ENCODE measurements around the gene SHC2. TPM values are rescaled to one million over a fixed set of nuclear protein-coding genes. Genes with fewer than 3 reads are reported as not detected.

The SHC2 gene
- total RNA-seq, 1 experiment from 2014 or later: 6.7 TPM

- H3K9me3 ChIP-seq (ENCODE audit: control insufficient read depth, insufficient read depth, low read depth, low read length): no peaks in the 10 kb centered on the region
- no peaks in the 10 kb centered on the region for H3K36me3 ChIP-seq (ENCODE audit: control insufficient read depth, insufficient read depth, low read length)
- DNase-seq (ENCODE audit: low read depth, low spot score) (no peak), ATAC-seq (no peak)
- ChIA-PET POLR2A (no interaction called here), CTCF (no interaction called here)
- H3K4me3 ChIP-seq (ENCODE audit: low read depth in 2 of 2, low read length in 2 of 2): no peak overlapping the region
- intact Hi-C loops (cut with micrococcal nuclease; ENCODE audit: unreplicated experiment): no loop called here
- in situ Hi-C loops (cut with HindIII; ENCODE audit: low pct_unique_long_range_greater_than_20kb, low sequenced_read_pairs): no loop called here
- no peak overlapping the region for H3K27ac ChIP-seq (ENCODE audit: low read length)
- no peaks in the 10 kb centered on the region for H3K4me1 ChIP-seq (ENCODE audit: control insufficient read depth, insufficient read depth, low read length)
- no peak for TF ChIP-seq TCF7L2 (IDR thresholded peaks at IDR 0.05; ENCODE audit: low read depth, low read length)
- TF ChIP-seq CTCF (IDR thresholded peaks at IDR 0.05): no peak
- TF ChIP-seq SIN3A (IDR thresholded peaks at IDR 0.05; ENCODE audit: borderline replicate concordance, insufficient read depth, low read depth, low read length): no peak
- no peak for TF ChIP-seq POLR2AphosphoS5 (IDR thresholded peaks at IDR 0.05; ENCODE audit: low read depth, low read length)
- no peak for TF ChIP-seq REST (IDR thresholded peaks at IDR 0.05; ENCODE audit: insufficient read depth in 1 of 2, low read depth in 2 of 2, low read length in 1 of 2)
- BruUV-seq (replicated peaks): no TSS peak
- H3K27me3 ChIP-seq (ENCODE audit: control insufficient read depth, insufficient read depth, low read length): no peaks in the 10 kb centered on the region
These were observed 6.7 kb upstream of the SHC2 start for GRCh38 chr19:467554-467953.

DNA sequence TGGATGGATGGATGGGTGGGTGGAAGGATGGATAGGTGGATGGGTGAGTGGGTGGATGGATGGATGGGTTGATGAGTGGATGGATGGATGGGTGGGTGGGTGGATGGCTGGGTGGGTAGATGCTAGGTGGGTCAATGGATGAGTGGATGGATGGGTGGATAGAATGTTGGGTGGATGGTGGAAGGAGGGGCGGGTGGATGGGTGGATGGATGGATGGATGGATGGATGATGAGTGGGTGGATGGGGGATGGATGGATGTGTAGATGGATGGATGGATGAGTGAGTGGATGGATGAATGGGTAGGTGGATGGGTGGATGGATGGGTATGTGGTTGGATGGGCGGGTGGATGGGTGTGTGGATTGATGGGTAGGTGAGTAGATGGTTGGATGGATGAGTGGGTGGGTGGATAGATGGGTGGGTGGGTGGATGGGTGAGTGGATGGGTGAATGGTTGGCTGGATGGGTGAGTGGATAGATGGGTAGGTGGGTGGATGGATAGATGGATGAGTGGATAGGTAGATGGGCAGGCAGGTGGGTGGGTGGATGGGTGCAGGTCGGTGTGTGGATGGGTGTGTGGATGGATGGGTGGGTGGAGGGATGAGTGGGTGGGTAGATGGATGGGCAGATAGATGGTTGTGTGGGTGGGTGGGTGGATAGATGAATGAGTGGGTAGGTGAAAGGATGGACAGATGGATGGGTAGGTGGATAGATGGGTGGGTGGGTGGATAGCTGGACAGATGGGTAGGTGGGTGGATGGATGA is 4.4 kb upstream of the SHC2 start:
- ATAC-seq (no peak), DNase-seq (ENCODE audit: low read depth, low spot score) (no peak)
- no peaks in the 10 kb centered on the region for H3K4me1 ChIP-seq (ENCODE audit: control insufficient read depth, insufficient read depth, low read length)
- no peaks in the 10 kb centered on the region for H3K36me3 ChIP-seq (ENCODE audit: control insufficient read depth, insufficient read depth, low read length)
- TF ChIP-seq SIN3A (IDR thresholded peaks at IDR 0.05; ENCODE audit: borderline replicate concordance, insufficient read depth, low read depth, low read length) (no peak), TCF7L2 (IDR thresholded peaks at IDR 0.05; ENCODE audit: low read depth, low read length) (no peak), POLR2AphosphoS5 (IDR thresholded peaks at IDR 0.05; ENCODE audit: low read depth, low read length) (no peak), CTCF (IDR thresholded peaks at IDR 0.05) (no peak), REST (IDR thresholded peaks at IDR 0.05; ENCODE audit: insufficient read depth in 1 of 2, low read depth in 2 of 2, low read length in 1 of 2) (no peak)
- no peak overlapping the region for H3K27ac ChIP-seq (ENCODE audit: low read length)
- intact Hi-C loops (cut with micrococcal nuclease; ENCODE audit: unreplicated experiment): no loop called here
- no peak overlapping the region for H3K4me3 ChIP-seq (ENCODE audit: low read depth in 2 of 2, low read length in 2 of 2)
- CTCF ChIA-PET: no interaction called here
- POLR2A ChIA-PET: no interaction called here
- no TSS peak for BruUV-seq (replicated peaks)
- H3K9me3 ChIP-seq (ENCODE audit: control insufficient read depth, insufficient read depth, low read depth, low read length): no peaks in the 10 kb centered on the region
- in situ Hi-C loops (cut with HindIII; ENCODE audit: low pct_unique_long_range_greater_than_20kb, low sequenced_read_pairs): no loop called here
- H3K27me3 ChIP-seq (ENCODE audit: control insufficient read depth, insufficient read depth, low read length): no peaks in the 10 kb centered on the region
